GM12878 (cell line): ENCODE measurements around the gene SKIC8. TPM values are rescaled to one million over a fixed set of nuclear protein-coding genes. Genes with fewer than 3 reads are reported as not detected.

Source experiments
- ATAC-seq: fragments of 200-7000 bp; cut with Tn5 transposase; 3 replicates; pipeline ENCODE4 v1.9.1; 2020; ENCODE audit warnings: mild to moderate bottlenecking, moderate library complexity
- BruUV-seq: library from RNA; stranded (reverse); fragments of 400-500 nt; replicated peaks from 2 replicates; lab custom pipeline; 2021; lab: Mats Ljungman, UMichigan
- CTCF ChIA-PET: fragments of 300-600 bp; sonication (Branson Sonifier 250); formaldehyde crosslinking; extraction: SDS; loops from one replicate; lab custom pipeline; 2021; ENCODE audit warnings: inconsistent platforms; lab: Yijun Ruan, JAX
- POLR2A ChIA-PET: fragments of 350-600 bp; formaldehyde crosslinking; extraction: SDS; loops from one replicate; lab custom pipeline; 2021; ENCODE audit warnings: inconsistent platforms; lab: Charles Lee
- RAD21 ChIA-PET: fragments of 300-600 bp; sonication (Branson Sonifier 250); formaldehyde crosslinking; loops from one replicate; lab custom pipeline; 2023; ENCODE audit warnings: antibody characterized with exemption; ENCODE audit not compliant: unreplicated experiment; lab: Charles Lee
- SMC1A ChIA-PET: fragments of 300-600 bp; sonication (Branson Sonifier 250); formaldehyde crosslinking; loops from one replicate; lab custom pipeline; 2023; ENCODE audit not compliant: unreplicated experiment, uncharacterized antibody; lab: Charles Lee
- DNase-seq: peaks from one replicate; pipeline ENCODE4 v3.0.0-alpha.2; 2011; ENCODE audit warnings: low read depth, low spot score
- FAIRE-seq: peaks from 3 replicates; lab custom pipeline; 2011; peaks lifted over from hg19 to GRCh38; lab: Jason Lieb, UNC
- H2AFZ ChIP-seq: 2 replicates; pipeline ENCODE4 v1.6.0; 2011; ENCODE audit warnings: low read depth, low read length, control low read depth; ENCODE audit not compliant: control insufficient read depth
- H3K27ac ChIP-seq: 2 replicates; pipeline ENCODE4 v1.5.1; 2011; ENCODE audit warnings: control low read depth; ENCODE audit not compliant: control insufficient read depth, insufficient read depth
- H3K27me3 ChIP-seq, 2 experiments: replicated peaks in 1 of 2; 2 replicates each; pipeline versions ENCODE4 v1.6.0 to v1.6.1; 2011; ENCODE audit warnings: low read length in 1 of 2; ENCODE audit not compliant: control insufficient read depth in 2 of 2, insufficient read depth in 2 of 2
- H3K36me3 ChIP-seq, 2 experiments: 2 replicates each; pipeline ENCODE4 v1.5.1; 2011; ENCODE audit warnings: low read length in 1 of 2; ENCODE audit not compliant: control insufficient read depth in 2 of 2, insufficient read depth in 2 of 2
- H3K4me1 ChIP-seq: 2 replicates; pipeline ENCODE4 v1.6.1; 2011; ENCODE audit warnings: mild to moderate bottlenecking, low read length, moderate library complexity, mixed read lengths; ENCODE audit not compliant: control insufficient read depth, insufficient read depth
- H3K4me2 ChIP-seq: 2 replicates; pipeline ENCODE4 v1.6.0; 2011; ENCODE audit warnings: control low read depth; ENCODE audit not compliant: control insufficient read depth, insufficient read depth
- H3K4me3 ChIP-seq: fragments of 200-600 bp; sonication (generic); 2 replicates; pipeline ENCODE4 v1.5.1; 2016
- H3K79me2 ChIP-seq: 2 replicates; pipeline ENCODE4 v1.6.0; 2011; ENCODE audit warnings: low read length; ENCODE audit not compliant: control insufficient read depth, insufficient read depth
- H3K9ac ChIP-seq: 2 replicates; pipeline ENCODE4 v1.8.0; 2011; ENCODE audit warnings: low read length, control low read depth, mixed read lengths; ENCODE audit not compliant: control insufficient read depth, insufficient read depth
- H3K9me3 ChIP-seq: replicated peaks from 3 replicates; pipeline ENCODE4 v1.5.1; 2011; ENCODE audit warnings: mild to moderate bottlenecking, low read length; ENCODE audit not compliant: control insufficient read depth, insufficient read depth
- H4K20me1 ChIP-seq: 2 replicates; pipeline ENCODE4 v1.6.0; 2011; ENCODE audit not compliant: control insufficient read depth, insufficient read depth
- CBX5 ChIP-seq: sonication (generic); IDR thresholded peaks from 2 replicates; pipeline ENCODE4 v1.6.1; 2016; ENCODE audit warnings: low read depth, moderate library complexity, mild to moderate bottlenecking, inconsistent platforms
- CHD2 ChIP-seq: IDR thresholded peaks from 2 replicates; pipeline ENCODE4 v1.6.1; 2011; ENCODE audit warnings: low read depth, low read length, improper control_type of control experiment, borderline replicate concordance
- CREB1 ChIP-seq: IDR thresholded peaks from 2 replicates; pipeline ENCODE4 v1.6.1; 2012; ENCODE audit warnings: low read depth, mild to moderate bottlenecking, inconsistent platforms
- EED ChIP-seq: sonication (generic); IDR thresholded peaks from 2 replicates; pipeline ENCODE4 v1.6.1; 2016; ENCODE audit warnings: antibody characterized with exemption, low read depth
- GABPA ChIP-seq: IDR thresholded peaks from 2 replicates; pipeline ENCODE4 v1.6.1; 2014; ENCODE audit warnings: antibody characterized with exemption, low read depth, mild to moderate bottlenecking, inconsistent platforms
- IKZF2 ChIP-seq, 2 experiments: fragments of 450-650 bp; IDR thresholded peaks; 2 replicates each; pipeline ENCODE4 v1.6.1; 2017; ENCODE audit warnings: mild to moderate bottlenecking in 2 of 2, moderate library complexity in 2 of 2
- LARP7 ChIP-seq: fragments of 450-650 bp; IDR thresholded peaks from 2 replicates; pipeline ENCODE4 v1.6.1; 2017; ENCODE audit warnings: mild to moderate bottlenecking
- MTA3 ChIP-seq: IDR thresholded peaks from 2 replicates; pipeline ENCODE4 v1.6.1; 2012; ENCODE audit warnings: low read length, inconsistent platforms, borderline replicate concordance
- NFIC ChIP-seq: IDR thresholded peaks from 2 replicates; pipeline ENCODE4 v1.6.1; 2012; ENCODE audit warnings: low read depth, mild to moderate bottlenecking, inconsistent platforms, low read length, moderate library complexity
- NFYA ChIP-seq: IDR thresholded peaks from 2 replicates; pipeline ENCODE4 v1.6.1; 2011; ENCODE audit warnings: low read depth, mild to moderate bottlenecking, low read length, improper control_type of control experiment, borderline replicate concordance
- NR2C2 ChIP-seq: IDR thresholded peaks from 2 replicates; pipeline ENCODE4 v1.6.1; 2011; ENCODE audit warnings: borderline replicate concordance, low read depth; ENCODE audit not compliant: control insufficient read depth, insufficient read length
- NR2F1 ChIP-seq: fragments of 450-650 bp; conservative IDR thresholded peaks from 2 replicates; pipeline ENCODE4 v1.6.1; 2017; ENCODE audit warnings: mild to moderate bottlenecking
- RAD51 ChIP-seq: fragments of 450-650 bp; IDR thresholded peaks from 2 replicates; pipeline ENCODE4 v1.6.1; 2016; ENCODE audit warnings: moderate library complexity, mild to moderate bottlenecking, inconsistent platforms
- SIN3A ChIP-seq: IDR thresholded peaks from 2 replicates; pipeline ENCODE4 v1.6.1; 2012; ENCODE audit warnings: low read depth, low read length, improper control_type of control experiment
- STAT1 ChIP-seq: fragments of 450-650 bp; conservative IDR thresholded peaks from 2 replicates; pipeline ENCODE4 v1.6.1; 2014; ENCODE audit warnings: antibody characterized with exemption, mild to moderate bottlenecking
- TBL1XR1 ChIP-seq: IDR thresholded peaks from 2 replicates; pipeline ENCODE4 v1.6.1; 2012; ENCODE audit warnings: low read depth, low read length, improper control_type of control experiment
- WGBS: methylation state at CpG from one replicate; pipeline ENCODE4 v1.1.6; 2016; ENCODE audit warnings: low lambda C conversion rate; ENCODE audit not compliant: insufficient replicate concordance, insufficient coverage; ENCODE audit errors: missing lambda C conversion rate; 5-methylcytosine and 5-hydroxymethylcytosine counted together
- in situ Hi-C: fragments of 300-500 bp; cut with MboI; formaldehyde crosslinking; loops from 9 replicates; pipeline ENCODE4 v1.14.3; 2018; ENCODE audit warnings: mixed read lengths
- intact Hi-C: fragments of 100-400 bp; cut with micrococcal nuclease; formaldehyde crosslinking; loops from one replicate; pipeline ENCODE4 v1.14.2; 2022; ENCODE audit not compliant: unreplicated experiment
- polyA plus RNA-seq, 11 experiments: library from polyadenylated mRNA; depleted of rRNA in 4 of 11; unstranded in 6 of 11; stranded (reverse) in 5 of 11; fragments of >200 nt; fragmentation: Nextera tagmentation in 4 of 11; fragmentation: Illumina TruSeq in 1 of 11; extraction: Ambion mirVana in 4 of 11; extraction: Trizol in 1 of 11; gene quantifications; 1 replicate in 1 of 11; 2 replicates in 10 of 11; pipeline versions ENCODE4 v1.2.1 to v1.2.3, GENCODE V29; 2011 to 2016; ENCODE audit warnings: inconsistent platforms in 2 of 11, missing spikeins in 2 of 11, low read depth in 1 of 11
- total RNA-seq, 4 experiments: library from RNA; depleted of rRNA in 3 of 4; stranded (reverse); fragments of >200 nt in 3 of 4; fragmentation: Illumina TruSeq in 1 of 4; extraction: Trizol in 1 of 4; gene quantifications; 2 replicates each; pipeline versions ENCODE4 v1.2.1 to v1.2.3, GENCODE V29; 2013 to 2021
- TF ChIP-seq, protein P1 (sequence below): fragments of 450-650 bp; IDR thresholded peaks from 2 replicates; pipeline ENCODE4 v1.6.1; 2018; ENCODE audit warnings: mild to moderate bottlenecking, low read depth, moderate library complexity; ENCODE audit not compliant: partially characterized antibody
- TF ChIP-seq, protein P2 (sequence below): IDR thresholded peaks from 2 replicates; pipeline ENCODE4 v1.6.1; 2012; ENCODE audit warnings: low read length, inconsistent platforms
- TF ChIP-seq, protein P3 (sequence below): fragments of 450-650 bp; IDR thresholded peaks from 2 replicates; pipeline ENCODE4 v1.6.1; 2014; ENCODE audit warnings: mild to moderate bottlenecking

Gene SKIC8
- total and polyA plus RNA-seq, 10 of the 15 experiments (the other 5 are each of a cell fraction or from before 2014, with no cell fraction given) = 57.0 to 288 (median 128) TPM

DNA sequence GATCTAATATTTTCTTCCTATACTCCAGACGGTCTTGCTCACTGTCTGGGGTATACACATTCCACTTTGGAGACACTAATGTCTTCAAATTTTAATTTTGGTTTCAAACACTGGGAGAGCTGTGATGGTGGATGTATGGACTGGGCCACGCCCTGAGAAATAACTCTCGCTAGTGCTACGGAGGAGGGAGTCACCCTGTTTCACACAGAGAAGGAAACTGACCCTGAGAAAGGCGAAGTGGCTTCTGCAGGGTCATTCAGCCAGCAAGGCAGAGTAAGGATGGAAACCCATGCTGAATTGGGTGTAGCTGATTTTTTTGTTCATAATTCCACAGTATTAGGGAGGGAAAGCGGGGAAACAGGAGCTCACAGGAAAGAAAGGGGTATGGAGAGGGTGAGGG is 8.6 kb upstream of the SKIC8 start:
- no peaks in the 10 kb centered on the region; the same call in 2 of the 3 replicates for H3K9me3 ChIP-seq
- intact Hi-C loops = loop anchor here (1.0 to 5.0 kb wide), 3 partner anchors 115 to 399 kb away; no protein-coding TSS in a partner anchor
- H3K4me1 ChIP-seq = no peaks in the 10 kb centered on the region
- no peak overlapping the region for H3K4me3 ChIP-seq
- RAD21 ChIA-PET = interaction anchor here (1.2 to 3.3 kb wide), 3 partner anchors 43 to 115 kb away, joined by 3 to 11 read pairs (median 8); no protein-coding TSS in a partner anchor
- no peak for TF ChIP-seq MTA3
- no peak for TF ChIP-seq IKZF2 (IDR thresholded peaks at IDR 0.05)
- TF ChIP-seq, protein P1, sequence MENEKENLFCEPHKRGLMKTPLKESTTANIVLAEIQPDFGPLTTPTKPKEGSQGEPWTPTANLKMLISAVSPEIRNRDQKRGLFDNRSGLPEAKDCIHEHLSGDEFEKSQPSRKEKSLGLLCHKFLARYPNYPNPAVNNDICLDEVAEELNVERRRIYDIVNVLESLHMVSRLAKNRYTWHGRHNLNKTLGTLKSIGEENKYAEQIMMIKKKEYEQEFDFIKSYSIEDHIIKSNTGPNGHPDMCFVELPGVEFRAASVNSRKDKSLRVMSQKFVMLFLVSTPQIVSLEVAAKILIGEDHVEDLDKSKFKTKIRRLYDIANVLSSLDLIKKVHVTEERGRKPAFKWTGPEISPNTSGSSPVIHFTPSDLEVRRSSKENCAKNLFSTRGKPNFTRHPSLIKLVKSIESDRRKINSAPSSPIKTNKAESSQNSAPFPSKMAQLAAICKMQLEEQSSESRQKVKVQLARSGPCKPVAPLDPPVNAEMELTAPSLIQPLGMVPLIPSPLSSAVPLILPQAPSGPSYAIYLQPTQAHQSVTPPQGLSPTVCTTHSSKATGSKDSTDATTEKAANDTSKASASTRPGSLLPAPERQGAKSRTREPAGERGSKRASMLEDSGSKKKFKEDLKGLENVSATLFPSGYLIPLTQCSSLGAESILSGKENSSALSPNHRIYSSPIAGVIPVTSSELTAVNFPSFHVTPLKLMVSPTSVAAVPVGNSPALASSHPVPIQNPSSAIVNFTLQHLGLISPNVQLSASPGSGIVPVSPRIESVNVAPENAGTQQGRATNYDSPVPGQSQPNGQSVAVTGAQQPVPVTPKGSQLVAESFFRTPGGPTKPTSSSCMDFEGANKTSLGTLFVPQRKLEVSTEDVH = no peak
- TF ChIP-seq, protein P2, sequence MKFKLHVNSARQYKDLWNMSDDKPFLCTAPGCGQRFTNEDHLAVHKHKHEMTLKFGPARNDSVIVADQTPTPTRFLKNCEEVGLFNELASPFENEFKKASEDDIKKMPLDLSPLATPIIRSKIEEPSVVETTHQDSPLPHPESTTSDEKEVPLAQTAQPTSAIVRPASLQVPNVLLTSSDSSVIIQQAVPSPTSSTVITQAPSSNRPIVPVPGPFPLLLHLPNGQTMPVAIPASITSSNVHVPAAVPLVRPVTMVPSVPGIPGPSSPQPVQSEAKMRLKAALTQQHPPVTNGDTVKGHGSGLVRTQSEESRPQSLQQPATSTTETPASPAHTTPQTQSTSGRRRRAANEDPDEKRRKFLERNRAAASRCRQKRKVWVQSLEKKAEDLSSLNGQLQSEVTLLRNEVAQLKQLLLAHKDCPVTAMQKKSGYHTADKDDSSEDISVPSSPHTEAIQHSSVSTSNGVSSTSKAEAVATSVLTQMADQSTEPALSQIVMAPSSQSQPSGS = no peak
- TF ChIP-seq CREB1 = no peak
- TF ChIP-seq, protein P3, sequence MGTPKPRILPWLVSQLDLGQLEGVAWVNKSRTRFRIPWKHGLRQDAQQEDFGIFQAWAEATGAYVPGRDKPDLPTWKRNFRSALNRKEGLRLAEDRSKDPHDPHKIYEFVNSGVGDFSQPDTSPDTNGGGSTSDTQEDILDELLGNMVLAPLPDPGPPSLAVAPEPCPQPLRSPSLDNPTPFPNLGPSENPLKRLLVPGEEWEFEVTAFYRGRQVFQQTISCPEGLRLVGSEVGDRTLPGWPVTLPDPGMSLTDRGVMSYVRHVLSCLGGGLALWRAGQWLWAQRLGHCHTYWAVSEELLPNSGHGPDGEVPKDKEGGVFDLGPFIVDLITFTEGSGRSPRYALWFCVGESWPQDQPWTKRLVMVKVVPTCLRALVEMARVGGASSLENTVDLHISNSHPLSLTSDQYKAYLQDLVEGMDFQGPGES = no peak
- no peak for TF ChIP-seq CHD2
- no peak for TF ChIP-seq LARP7
- no peak for TF ChIP-seq GABPA
- no peak for TF ChIP-seq RAD51
- TF ChIP-seq NFYA = no peak
- TF ChIP-seq NR2C2 = no peak
- TF ChIP-seq TBL1XR1 = no peak
- TF ChIP-seq SIN3A = no peak
- TF ChIP-seq NFIC = no peak
- TF ChIP-seq STAT1 = no peak
- TF ChIP-seq EED = no peak
- TF ChIP-seq NR2F1 = no peak
- no peak for TF ChIP-seq CBX5
- no peaks in the 10 kb centered on the region for H3K36me3 ChIP-seq
- H3K79me2 ChIP-seq = no peaks in the 10 kb centered on the region
- no peak overlapping the region for H3K9ac ChIP-seq
- FAIRE-seq = no peak
- ATAC-seq = no peak; the same call in 2 of the 3 replicates
- H3K4me2 ChIP-seq = no peak overlapping the region
- 27% methylated on average over 6 of the region's 6 CpGs for WGBS
- CTCF ChIA-PET = interaction anchor here (0.6 to 13.8 kb wide), 11 partner anchors 8 to 432 kb away, joined by 3 to 175 read pairs (median 5); partner anchors contain the start of genes HYKK and SKIC8
- no peak overlapping the region for H2AFZ ChIP-seq
- BruUV-seq = no TSS peak
- POLR2A ChIA-PET = no interaction called here
- no peaks in the 10 kb centered on the region for H3K27me3 ChIP-seq
- SMC1A ChIA-PET = interaction anchor here (0.9 to 4.3 kb wide), 5 partner anchors 8 to 128 kb away, joined by 4 to 31 read pairs (median 4); partner anchors contain the start of gene SKIC8
- H3K27ac ChIP-seq = no peak overlapping the region
- in situ Hi-C loops = loop anchor here (5.0 kb wide), 1 partner anchor 124 kb away; no protein-coding TSS in a partner anchor
- DNase-seq = no peak
- H4K20me1 ChIP-seq = no peaks in the 10 kb centered on the region
